ENCODE data around the gene MEPCE.

The MEPCE gene

DNA sequence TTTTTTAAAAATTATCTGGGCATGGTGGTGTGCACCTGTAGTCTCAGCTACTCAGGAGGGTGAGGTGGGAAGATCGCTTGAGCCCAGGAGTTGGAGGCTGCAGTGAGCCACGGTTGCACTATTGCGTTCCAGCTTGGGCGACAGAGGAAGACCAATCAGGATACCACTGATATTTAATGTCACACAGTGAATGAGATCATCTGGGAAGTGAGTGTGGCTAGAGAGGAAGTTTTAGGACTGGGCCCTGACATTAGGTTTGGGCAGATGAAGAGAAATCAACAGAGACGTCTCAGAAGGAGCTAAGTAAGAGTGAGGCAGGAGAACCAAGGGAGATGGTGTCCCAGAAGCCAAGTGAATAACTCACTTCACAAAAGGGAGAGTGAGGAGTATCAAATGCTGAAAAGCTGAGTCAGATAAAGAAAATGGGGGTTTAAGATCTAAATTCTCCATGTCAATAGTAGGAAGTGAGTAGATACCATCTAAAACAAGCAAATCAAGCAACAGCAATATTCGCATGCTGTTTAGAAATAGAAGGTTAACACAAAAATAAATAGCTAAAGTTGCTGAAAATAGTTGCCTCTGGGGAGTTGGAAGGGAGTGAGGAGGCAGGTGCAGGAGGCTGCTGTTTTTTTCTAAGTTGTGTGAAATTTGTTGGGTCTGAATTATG, 44.9 kb upstream of the MEPCE start:
- Histone ChIP-seq H3K79me2 (ENCODE audit: control insufficient read depth, low read length) (no peaks in the 10 kb centered on the region), H3K27ac (ENCODE audit: low read depth, low read length) (peak overlapping the region; percentile 77), H3K36me3 (ENCODE audit: control insufficient read depth, low read length) (no peaks in the 10 kb centered on the region), H3F3A (ENCODE audit: control insufficient read depth, insufficient read depth) (peaks cover 16% of the 10 kb centered on the region), H4K20me1 (ENCODE audit: control insufficient read depth, insufficient read depth, low read depth, low read length) (no peaks in the 10 kb centered on the region), H3K9me2 (replicated peaks; ENCODE audit: control insufficient read depth, low read length) (no peaks in the 10 kb centered on the region), H3K4me2 (ENCODE audit: low read length) (peak overlapping the region; percentile 67), H3K4me1 (ENCODE audit: control insufficient read depth, low read length) (peaks cover 60% of the 10 kb centered on the region), H3K4me3 (ENCODE audit: low read length) (peak overlapping the region; percentile 51), H3K9me3 (ENCODE audit: control insufficient read depth, insufficient read depth, low read length) (peaks cover 4% of the 10 kb centered on the region; the same call in 1 of the 2 replicates), H3K27me3 (ENCODE audit: control insufficient read depth, low read length) (no peaks in the 10 kb centered on the region)
- TF ChIP-seq, protein P1, sequence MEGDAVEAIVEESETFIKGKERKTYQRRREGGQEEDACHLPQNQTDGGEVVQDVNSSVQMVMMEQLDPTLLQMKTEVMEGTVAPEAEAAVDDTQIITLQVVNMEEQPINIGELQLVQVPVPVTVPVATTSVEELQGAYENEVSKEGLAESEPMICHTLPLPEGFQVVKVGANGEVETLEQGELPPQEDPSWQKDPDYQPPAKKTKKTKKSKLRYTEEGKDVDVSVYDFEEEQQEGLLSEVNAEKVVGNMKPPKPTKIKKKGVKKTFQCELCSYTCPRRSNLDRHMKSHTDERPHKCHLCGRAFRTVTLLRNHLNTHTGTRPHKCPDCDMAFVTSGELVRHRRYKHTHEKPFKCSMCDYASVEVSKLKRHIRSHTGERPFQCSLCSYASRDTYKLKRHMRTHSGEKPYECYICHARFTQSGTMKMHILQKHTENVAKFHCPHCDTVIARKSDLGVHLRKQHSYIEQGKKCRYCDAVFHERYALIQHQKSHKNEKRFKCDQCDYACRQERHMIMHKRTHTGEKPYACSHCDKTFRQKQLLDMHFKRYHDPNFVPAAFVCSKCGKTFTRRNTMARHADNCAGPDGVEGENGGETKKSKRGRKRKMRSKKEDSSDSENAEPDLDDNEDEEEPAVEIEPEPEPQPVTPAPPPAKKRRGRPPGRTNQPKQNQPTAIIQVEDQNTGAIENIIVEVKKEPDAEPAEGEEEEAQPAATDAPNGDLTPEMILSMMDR (IDR thresholded peaks at IDR 0.05; ENCODE audit: low read depth, low read length, poor library complexity, severe bottlenecking) = no peak
- no peak for TF ChIP-seq EZH2phosphoT487 (IDR thresholded peaks at IDR 0.05; ENCODE audit: borderline replicate concordance, low read length)

DNA sequence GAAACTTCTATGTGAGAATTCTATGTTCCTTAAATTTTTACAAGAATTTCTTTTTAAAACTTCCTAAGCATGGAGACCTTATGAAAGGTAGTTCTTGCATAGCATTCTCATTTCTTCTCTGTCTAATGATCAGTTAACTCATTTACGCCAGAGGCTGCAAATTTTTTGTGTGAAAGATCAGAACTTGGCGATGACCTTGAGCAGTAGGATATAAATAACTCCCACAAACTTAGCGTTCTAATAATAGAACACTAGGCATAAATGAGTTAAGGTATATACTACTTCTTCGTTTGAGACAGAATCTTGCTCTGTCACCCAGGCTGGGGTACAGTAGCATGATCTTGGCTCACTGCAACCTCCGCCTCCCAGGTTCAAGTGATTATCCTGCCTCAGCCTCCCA, 42.7 kb upstream of the MEPCE start:
- Histone ChIP-seq H3K79me2 (ENCODE audit: control insufficient read depth, low read length) (no peaks in the 10 kb centered on the region), H3K36me3 (ENCODE audit: control insufficient read depth, low read length) (no peaks in the 10 kb centered on the region), H3K9me3 (ENCODE audit: control insufficient read depth, insufficient read depth, low read length) (peaks cover 4% of the 10 kb centered on the region; the same call in 1 of the 2 replicates), H3K27ac (ENCODE audit: low read depth, low read length) (no peak overlapping the region), H4K20me1 (ENCODE audit: control insufficient read depth, insufficient read depth, low read depth, low read length) (no peaks in the 10 kb centered on the region), H3K4me1 (ENCODE audit: control insufficient read depth, low read length) (peaks cover 50% of the 10 kb centered on the region), H3K4me2 (ENCODE audit: low read length) (no peak overlapping the region), H3F3A (ENCODE audit: control insufficient read depth, insufficient read depth) (peaks cover 8% of the 10 kb centered on the region), H3K9me2 (replicated peaks; ENCODE audit: control insufficient read depth, low read length) (no peaks in the 10 kb centered on the region), H3K4me3 (ENCODE audit: low read length) (no peak overlapping the region), H3K27me3 (ENCODE audit: control insufficient read depth, low read length) (no peaks in the 10 kb centered on the region)
- no peak for TF ChIP-seq EZH2phosphoT487 (IDR thresholded peaks at IDR 0.05; ENCODE audit: borderline replicate concordance, low read length)
- TF ChIP-seq, protein P1 (IDR thresholded peaks at IDR 0.05; ENCODE audit: low read depth, low read length, poor library complexity, severe bottlenecking) = no peak

DNA sequence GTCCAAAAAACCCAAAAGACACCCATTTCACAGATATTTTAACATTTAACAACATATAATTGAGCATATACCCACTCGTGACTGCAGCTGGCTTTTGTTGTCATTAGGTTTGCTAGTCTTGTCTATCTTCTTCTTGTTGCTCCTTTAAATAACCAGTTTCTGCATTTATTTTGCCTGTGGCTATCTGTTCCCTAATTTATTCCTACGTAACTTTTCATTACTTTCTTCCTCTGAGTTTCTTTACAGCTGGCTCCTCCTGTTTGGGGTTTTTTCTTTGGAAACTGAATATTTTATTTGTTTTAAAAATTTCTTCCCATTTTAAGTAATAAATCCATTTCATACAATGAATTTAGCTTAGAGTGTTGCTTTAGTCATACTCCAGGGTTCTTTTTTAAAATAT, 41.9 kb upstream of the MEPCE start:
- TF ChIP-seq, protein P1 (IDR thresholded peaks at IDR 0.05; ENCODE audit: low read depth, low read length, poor library complexity, severe bottlenecking) = no peak
- no peak for TF ChIP-seq EZH2phosphoT487 (IDR thresholded peaks at IDR 0.05; ENCODE audit: borderline replicate concordance, low read length)
- H3K9me2 ChIP-seq (replicated peaks; ENCODE audit: control insufficient read depth, low read length) = no peaks in the 10 kb centered on the region
- H3K4me1 ChIP-seq (ENCODE audit: control insufficient read depth, low read length) = peaks cover 52% of the 10 kb centered on the region
- no peaks in the 10 kb centered on the region for H3K79me2 ChIP-seq (ENCODE audit: control insufficient read depth, low read length)
- 0 out of 2 replicates have a peak, but pooled peaks cover 2% of the 10 kb centered on the region for H3K9me3 ChIP-seq (ENCODE audit: control insufficient read depth, insufficient read depth, low read length)
- H3K36me3 ChIP-seq (ENCODE audit: control insufficient read depth, low read length) = no peaks in the 10 kb centered on the region
- H3K4me3 ChIP-seq (ENCODE audit: low read length) = no peak overlapping the region
- H3K4me2 ChIP-seq (ENCODE audit: low read length) = no peak overlapping the region
- no peak overlapping the region for H3K27ac ChIP-seq (ENCODE audit: low read depth, low read length)
- H4K20me1 ChIP-seq (ENCODE audit: control insufficient read depth, insufficient read depth, low read depth, low read length) = no peaks in the 10 kb centered on the region
- no peaks in the 10 kb centered on the region for H3K27me3 ChIP-seq (ENCODE audit: control insufficient read depth, low read length)
- peaks cover 8% of the 10 kb centered on the region for H3F3A ChIP-seq (ENCODE audit: control insufficient read depth, insufficient read depth)

Data from DOHH2 (cell line).